ENCODE data around the gene LCP2.

The LCP2 gene

GRCh38 chr5:170329524-170329923 lies 31.9 kb upstream of the LCP2 start (continued):
- TF ChIP-seq ZBTB49 (tag by site-specific recombination; IDR thresholded peaks at IDR 0.05; ENCODE audit: low read depth): no peak

GRCh38 chr5:170327829-170328228 lies 30.3 kb upstream of the LCP2 start:
- ChIA-PET POLR2A (no interaction called here), CTCF (no interaction called here)
- Histone ChIP-seq H3K4me3 (ENCODE audit: low read depth, low read length) (no peak overlapping the region), H3K27ac (ENCODE audit: extremely low read depth, low read depth, low read length) (no peak overlapping the region), H3K4me1 (ENCODE audit: control insufficient read depth, insufficient read depth, low read length) (no peaks in the 10 kb centered on the region; the same call in 1 of the 2 replicates), H3K9me3 (ENCODE audit: control insufficient read depth, insufficient read depth, low read depth, low read length) (no peaks in the 10 kb centered on the region), H3K36me3 (ENCODE audit: control insufficient read depth in 2 of 2, insufficient read depth in 1 of 2, low read length in 2 of 2) (no peaks in the 10 kb centered on the region)
- TF ChIP-seq SP7 (tag by site-specific recombination; IDR thresholded peaks at IDR 0.05) (no peak), ZNF701 (tag by site-specific recombination; IDR thresholded peaks at IDR 0.05) (no peak), ZFP41 (tag by site-specific recombination; IDR thresholded peaks at IDR 0.05; ENCODE audit: borderline replicate concordance) (no peak), SCRT1 (tag by site-specific recombination; IDR thresholded peaks at IDR 0.05; ENCODE audit: borderline replicate concordance) (no peak), KLF7 (tag by site-specific recombination; IDR thresholded peaks at IDR 0.05; ENCODE audit: borderline replicate concordance) (no peak), MEIS1 (CRISPR knock-in tag; IDR thresholded peaks at IDR 0.05; ENCODE audit: borderline replicate concordance) (no peak), ZNF561 (tag by site-specific recombination; IDR thresholded peaks at IDR 0.05; ENCODE audit: borderline replicate concordance) (no peak), ZNF157 (tag by site-specific recombination; IDR thresholded peaks at IDR 0.05) (no peak), ZNF416 (tag by site-specific recombination; IDR thresholded peaks at IDR 0.05) (no peak), SALL2 (tag by site-specific recombination; IDR thresholded peaks at IDR 0.05; ENCODE audit: borderline replicate concordance) (no peak), ZNF133 (tag by site-specific recombination; IDR thresholded peaks at IDR 0.05) (no peak), ZNF624 (tag by site-specific recombination; IDR thresholded peaks at IDR 0.05) (no peak), GLI4 (tag by site-specific recombination; IDR thresholded peaks at IDR 0.05) (no peak), REST (tag by site-specific recombination; IDR thresholded peaks at IDR 0.05) (no peak), ZBTB21 (tag by site-specific recombination; IDR thresholded peaks at IDR 0.05) (no peak), ZNF670 (tag by site-specific recombination; IDR thresholded peaks at IDR 0.05; ENCODE audit: low read depth) (no peak), ZBTB1 (tag by site-specific recombination; IDR thresholded peaks at IDR 0.05) (no peak), ZBTB10 (tag by site-specific recombination; IDR thresholded peaks at IDR 0.05) (no peak)
